HCT116 (cell line): ENCODE measurements around the gene EPHA4.

Source experiments
- EZH2phosphoT487 ChIP-seq: fragments of 200-600 bp; IDR thresholded peaks from 2 replicates; pipeline ENCODE4 v1.6.1; 2018; ENCODE audit warnings: antibody characterized with exemption, borderline replicate concordance
- FOSL1 ChIP-seq: IDR thresholded peaks from 2 replicates; pipeline ENCODE4 v1.6.1; 2012; ENCODE audit warnings: low read depth
- JUND ChIP-seq: IDR thresholded peaks from 2 replicates; pipeline ENCODE4 v1.6.1; 2012
- POLR2A ChIP-seq: IDR thresholded peaks from 2 replicates; pipeline ENCODE4 v1.7.0; 2011; ENCODE audit warnings: borderline replicate concordance; ENCODE audit not compliant: insufficient read depth, insufficient read length; ENCODE audit errors: extremely low read depth
- POLR2AphosphoS5 ChIP-seq: IDR thresholded peaks from 2 replicates; pipeline ENCODE4 v1.6.1; 2011; ENCODE audit warnings: mild to moderate bottlenecking, low read depth, low read length, moderate library complexity
- RAD21 ChIP-seq: IDR thresholded peaks from 2 replicates; pipeline ENCODE4 v1.6.1; 2012; ENCODE audit warnings: low read depth, mild to moderate bottlenecking
- SP1 ChIP-seq: IDR thresholded peaks from 2 replicates; pipeline ENCODE4 v1.6.1; 2012; ENCODE audit warnings: low read depth
- TF ChIP-seq, protein P1 (sequence below), 3 experiments: fragments of 200-600 bp in 1 of 3; sonication (generic) in 1 of 3; IDR thresholded peaks in 2 of 3; conservative IDR thresholded peaks in 1 of 3; 2 replicates each; pipeline ENCODE4 v1.5.1; 2012 to 2017; ENCODE audit warnings: low read depth in 2 of 3, low read length in 2 of 3, antibody characterized with exemption in 1 of 3, borderline replicate concordance in 1 of 3, control low read depth in 1 of 3, mild to moderate bottlenecking in 1 of 3, mixed read lengths in 1 of 3, mixed run types in 1 of 3, moderate library complexity in 1 of 3; ENCODE audit not compliant: insufficient read depth in 1 of 3
- TF ChIP-seq, protein P2 (sequence below): IDR thresholded peaks from 2 replicates; pipeline ENCODE4 v1.6.1; 2012
- TF ChIP-seq, protein P3 (sequence below): IDR thresholded peaks from 2 replicates; pipeline ENCODE4 v1.6.1; 2011; ENCODE audit warnings: mild to moderate bottlenecking, low read length, moderate library complexity; ENCODE audit not compliant: insufficient replicate concordance; ENCODE audit errors: extremely low read depth

DNA sequence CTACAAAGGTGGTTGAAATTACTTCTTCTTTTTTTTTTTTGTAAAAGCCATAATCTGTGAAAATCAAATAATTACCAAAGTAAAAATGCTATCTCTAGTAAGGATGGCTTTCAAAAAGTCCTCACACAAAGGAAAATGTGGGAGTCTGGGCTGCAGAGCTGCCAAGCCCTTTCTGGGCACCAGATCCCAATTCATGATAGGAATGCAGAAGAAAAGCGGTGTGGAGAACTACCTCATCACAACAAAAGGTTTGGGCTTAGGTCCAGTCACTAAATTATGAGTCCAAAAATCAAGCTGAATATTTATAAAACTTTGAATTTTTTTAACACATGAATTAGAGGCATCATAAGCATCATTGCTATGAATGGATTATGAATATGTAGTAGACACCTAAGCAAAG lies 30.8 kb upstream of the EPHA4 start:
- no peak for TF ChIP-seq EZH2phosphoT487
- TF ChIP-seq, protein P1, sequence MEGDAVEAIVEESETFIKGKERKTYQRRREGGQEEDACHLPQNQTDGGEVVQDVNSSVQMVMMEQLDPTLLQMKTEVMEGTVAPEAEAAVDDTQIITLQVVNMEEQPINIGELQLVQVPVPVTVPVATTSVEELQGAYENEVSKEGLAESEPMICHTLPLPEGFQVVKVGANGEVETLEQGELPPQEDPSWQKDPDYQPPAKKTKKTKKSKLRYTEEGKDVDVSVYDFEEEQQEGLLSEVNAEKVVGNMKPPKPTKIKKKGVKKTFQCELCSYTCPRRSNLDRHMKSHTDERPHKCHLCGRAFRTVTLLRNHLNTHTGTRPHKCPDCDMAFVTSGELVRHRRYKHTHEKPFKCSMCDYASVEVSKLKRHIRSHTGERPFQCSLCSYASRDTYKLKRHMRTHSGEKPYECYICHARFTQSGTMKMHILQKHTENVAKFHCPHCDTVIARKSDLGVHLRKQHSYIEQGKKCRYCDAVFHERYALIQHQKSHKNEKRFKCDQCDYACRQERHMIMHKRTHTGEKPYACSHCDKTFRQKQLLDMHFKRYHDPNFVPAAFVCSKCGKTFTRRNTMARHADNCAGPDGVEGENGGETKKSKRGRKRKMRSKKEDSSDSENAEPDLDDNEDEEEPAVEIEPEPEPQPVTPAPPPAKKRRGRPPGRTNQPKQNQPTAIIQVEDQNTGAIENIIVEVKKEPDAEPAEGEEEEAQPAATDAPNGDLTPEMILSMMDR (IDR thresholded peaks at IDR 0.05 in 2 of 3, conservative IDR thresholded peaks at IDR 0.05 in 1 of 3; ENCODE audit: borderline replicate concordance in 1 of 3, insufficient read depth in 1 of 3, low read depth in 2 of 3, low read length in 2 of 3): no peak
- TF ChIP-seq SP1: no peak
- TF ChIP-seq POLR2AphosphoS5: no peak
- TF ChIP-seq, protein P2, sequence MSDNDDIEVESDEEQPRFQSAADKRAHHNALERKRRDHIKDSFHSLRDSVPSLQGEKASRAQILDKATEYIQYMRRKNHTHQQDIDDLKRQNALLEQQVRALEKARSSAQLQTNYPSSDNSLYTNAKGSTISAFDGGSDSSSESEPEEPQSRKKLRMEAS: no peak
- TF ChIP-seq RAD21: no peak
- TF ChIP-seq FOSL1: no peak
- no peak for TF ChIP-seq POLR2A
- TF ChIP-seq, protein P3, sequence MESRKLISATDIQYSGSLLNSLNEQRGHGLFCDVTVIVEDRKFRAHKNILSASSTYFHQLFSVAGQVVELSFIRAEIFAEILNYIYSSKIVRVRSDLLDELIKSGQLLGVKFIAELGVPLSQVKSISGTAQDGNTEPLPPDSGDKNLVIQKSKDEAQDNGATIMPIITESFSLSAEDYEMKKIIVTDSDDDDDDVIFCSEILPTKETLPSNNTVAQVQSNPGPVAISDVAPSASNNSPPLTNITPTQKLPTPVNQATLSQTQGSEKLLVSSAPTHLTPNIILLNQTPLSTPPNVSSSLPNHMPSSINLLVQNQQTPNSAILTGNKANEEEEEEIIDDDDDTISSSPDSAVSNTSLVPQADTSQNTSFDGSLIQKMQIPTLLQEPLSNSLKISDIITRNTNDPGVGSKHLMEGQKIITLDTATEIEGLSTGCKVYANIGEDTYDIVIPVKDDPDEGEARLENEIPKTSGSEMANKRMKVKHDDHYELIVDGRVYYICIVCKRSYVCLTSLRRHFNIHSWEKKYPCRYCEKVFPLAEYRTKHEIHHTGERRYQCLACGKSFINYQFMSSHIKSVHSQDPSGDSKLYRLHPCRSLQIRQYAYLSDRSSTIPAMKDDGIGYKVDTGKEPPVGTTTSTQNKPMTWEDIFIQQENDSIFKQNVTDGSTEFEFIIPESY: no peak
- TF ChIP-seq JUND: no peak
